Measurements from ENCODE around the gene ZNF516.

The ZNF516 gene

GRCh38 chr18:76354348-76354747, 140.7 kb downstream of the ZNF516 start:
- no peak for DNase-seq

- DNase-seq, result no peak
Observed at GRCh38 chr18:76353500-76353899, 141.5 kb downstream of the ZNF516 start.

GRCh38 chr18:76353046-76353445, 142.0 kb downstream of the ZNF516 start:
- no peak for DNase-seq

- DNase-seq, result peak; percentile 76 to 89
Observed at GRCh38 chr18:76351961-76352581, 143.0 kb downstream of the ZNF516 start.

GRCh38 chr18:76350134-76351025, 144.7 kb downstream of the ZNF516 start:
- DNase-seq, result no peak

- DNase-seq, result peak; percentile 82 to 86
Observed at GRCh38 chr18:76349067-76349715, 145.9 kb downstream of the ZNF516 start.

GRCh38 chr18:76348267-76349066, 146.6 kb downstream of the ZNF516 start:
- DNase-seq, result peak; percentile 70 to 82

- DNase-seq, result no peak
Observed at GRCh38 chr18:76347341-76347740, 147.7 kb downstream of the ZNF516 start.

GRCh38 chr18:76346490-76347130, 148.4 kb downstream of the ZNF516 start:
- no peak for DNase-seq

GRCh38 chr18:76345901-76346300, 149.1 kb downstream of the ZNF516 start:
- no peak for DNase-seq

GRCh38 chr18:76343938-76344569, 151.0 kb downstream of the ZNF516 start:
- DNase-seq, result no peak

- no peak for DNase-seq
Observed at GRCh38 chr18:76340410-76340809, 154.6 kb downstream of the ZNF516 start.

GRCh38 chr18:76339246-76339620, 155.8 kb downstream of the ZNF516 start:
- no peak for DNase-seq

GRCh38 chr18:76338619-76339245, 156.3 kb downstream of the ZNF516 start:
- DNase-seq, result no peak

- no peak for DNase-seq
Observed at GRCh38 chr18:76338088-76338487, 157.0 kb downstream of the ZNF516 start.

- peak; percentile 12 to 58 for DNase-seq
Observed at GRCh38 chr18:76335859-76336640, 159.0 kb downstream of the ZNF516 start.

- no peak for DNase-seq
Observed at GRCh38 chr18:76328140-76328539, 166.9 kb downstream of the ZNF516 start.

- no peak for DNase-seq
Observed at GRCh38 chr18:76323891-76324290, 171.2 kb downstream of the ZNF516 start.

GRCh38 chr18:76322686-76323085, 172.4 kb downstream of the ZNF516 start:
- no peak for DNase-seq

- no peak for DNase-seq
Observed at GRCh38 chr18:76319366-76319765, 175.7 kb downstream of the ZNF516 start.

- no peak for DNase-seq
Observed at GRCh38 chr18:76318607-76319006, 176.4 kb downstream of the ZNF516 start.
